ENCODE data around the gene MT4.

MT4 gene

DNA sequence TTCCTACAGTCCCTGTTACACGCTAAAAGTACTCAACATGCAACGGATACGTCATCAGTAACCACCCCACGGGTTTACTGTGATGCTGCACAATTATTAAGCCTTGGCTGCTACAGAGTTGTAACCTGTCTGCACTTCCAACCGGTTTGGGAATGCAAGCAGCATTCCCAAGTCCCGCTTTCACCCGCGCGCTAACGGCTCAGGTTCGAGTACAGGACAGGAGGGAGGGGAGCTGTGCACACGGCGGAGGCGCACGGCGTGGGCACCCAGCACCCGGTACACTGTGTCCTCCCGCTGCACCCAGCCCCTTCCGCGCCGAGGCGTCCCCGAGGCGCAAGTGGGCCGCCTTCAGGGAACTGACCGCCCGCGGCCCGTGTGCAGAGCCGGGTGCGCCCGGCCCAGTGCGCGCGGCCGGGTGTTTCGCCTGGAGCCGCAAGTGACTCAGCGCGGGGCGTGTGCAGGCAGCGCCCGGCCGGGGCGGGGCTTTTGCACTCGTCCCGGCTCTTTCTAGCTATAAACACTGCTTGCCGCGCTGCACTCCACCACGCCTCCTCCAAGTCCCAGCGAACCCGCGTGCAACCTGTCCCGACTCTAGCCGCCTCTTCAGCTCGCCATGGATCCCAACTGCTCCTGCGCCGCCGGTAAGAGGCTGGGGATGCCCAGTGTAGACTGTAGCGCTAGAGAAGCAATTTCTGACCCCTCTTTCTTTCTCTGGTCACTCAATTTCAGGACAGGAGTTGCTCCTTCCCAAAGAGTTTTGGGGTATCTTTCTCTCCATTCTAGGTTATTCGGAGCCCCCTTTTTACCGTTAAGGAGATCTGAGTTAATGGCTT lies 43.4 kb downstream of the MT4 start, which contains the start of gene MT2A (continued):
- TF ChIP-seq GLI2 (tag by site-specific recombination; IDR thresholded peaks at IDR 0.05; ENCODE audit: borderline replicate concordance, low read depth) (no peak), ZNF133 (tag by site-specific recombination; IDR thresholded peaks at IDR 0.05) (no peak), GLIS2 (tag by site-specific recombination; IDR thresholded peaks at IDR 0.05) (no peak), ZNF600 (tag by site-specific recombination; IDR thresholded peaks at IDR 0.05) (peak; percentile 83), WT1 (tag by site-specific recombination; IDR thresholded peaks at IDR 0.05) (no peak), MEIS1 (CRISPR knock-in tag; IDR thresholded peaks at IDR 0.05; ENCODE audit: borderline replicate concordance) (no peak), ZNF626 (tag by site-specific recombination; IDR thresholded peaks at IDR 0.05) (no peak), ZNF37A (tag by site-specific recombination; IDR thresholded peaks at IDR 0.05) (no peak), ZNF394 (tag by site-specific recombination; IDR thresholded peaks at IDR 0.05; ENCODE audit: borderline replicate concordance) (no peak), ZSCAN30 (tag by site-specific recombination; IDR thresholded peaks at IDR 0.05) (peak; percentile 96), EGR2 (tag by site-specific recombination; IDR thresholded peaks at IDR 0.05; ENCODE audit: low read depth) (peak; percentile 64), ZNF426 (tag by site-specific recombination; IDR thresholded peaks at IDR 0.05) (no peak), ZNF398 (tag by site-specific recombination; IDR thresholded peaks at IDR 0.05) (no peak), ZSCAN23 (tag by site-specific recombination; IDR thresholded peaks at IDR 0.05) (no peak), ZNF23 (tag by site-specific recombination; IDR thresholded peaks at IDR 0.05; ENCODE audit: borderline replicate concordance) (no peak), ZNF571 (tag by site-specific recombination; IDR thresholded peaks at IDR 0.05) (no peak), ZNF701 (tag by site-specific recombination; IDR thresholded peaks at IDR 0.05) (no peak), KLF9 (tag by site-specific recombination; IDR thresholded peaks at IDR 0.05; ENCODE audit: low read depth) (peak; percentile 87), CTCF (tag by site-specific recombination; IDR thresholded peaks at IDR 0.05) (no peak; the same call in 1 of the 2 replicates), ZNF138 (tag by site-specific recombination; IDR thresholded peaks at IDR 0.05; ENCODE audit: borderline replicate concordance) (no peak)
- TF ChIP-seq, protein P1, sequence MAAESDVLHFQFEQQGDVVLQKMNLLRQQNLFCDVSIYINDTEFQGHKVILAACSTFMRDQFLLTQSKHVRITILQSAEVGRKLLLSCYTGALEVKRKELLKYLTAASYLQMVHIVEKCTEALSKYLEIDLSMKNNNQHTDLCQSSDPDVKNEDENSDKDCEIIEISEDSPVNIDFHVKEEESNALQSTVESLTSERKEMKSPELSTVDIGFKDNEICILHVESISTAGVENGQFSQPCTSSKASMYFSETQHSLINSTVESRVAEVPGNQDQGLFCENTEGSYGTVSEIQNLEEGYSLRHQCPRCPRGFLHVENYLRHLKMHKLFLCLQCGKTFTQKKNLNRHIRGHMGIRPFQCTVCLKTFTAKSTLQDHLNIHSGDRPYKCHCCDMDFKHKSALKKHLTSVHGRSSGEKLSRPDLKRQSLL (tag by site-specific recombination; IDR thresholded peaks at IDR 0.05) = 0 out of 2 replicates have a peak, but pooled peaks have one; percentile 18
- TF ChIP-seq, protein P2, sequence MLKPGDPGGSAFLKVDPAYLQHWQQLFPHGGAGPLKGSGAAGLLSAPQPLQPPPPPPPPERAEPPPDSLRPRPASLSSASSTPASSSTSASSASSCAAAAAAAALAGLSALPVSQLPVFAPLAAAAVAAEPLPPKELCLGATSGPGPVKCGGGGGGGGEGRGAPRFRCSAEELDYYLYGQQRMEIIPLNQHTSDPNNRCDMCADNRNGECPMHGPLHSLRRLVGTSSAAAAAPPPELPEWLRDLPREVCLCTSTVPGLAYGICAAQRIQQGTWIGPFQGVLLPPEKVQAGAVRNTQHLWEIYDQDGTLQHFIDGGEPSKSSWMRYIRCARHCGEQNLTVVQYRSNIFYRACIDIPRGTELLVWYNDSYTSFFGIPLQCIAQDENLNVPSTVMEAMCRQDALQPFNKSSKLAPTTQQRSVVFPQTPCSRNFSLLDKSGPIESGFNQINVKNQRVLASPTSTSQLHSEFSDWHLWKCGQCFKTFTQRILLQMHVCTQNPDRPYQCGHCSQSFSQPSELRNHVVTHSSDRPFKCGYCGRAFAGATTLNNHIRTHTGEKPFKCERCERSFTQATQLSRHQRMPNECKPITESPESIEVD (tag by site-specific recombination; IDR thresholded peaks at IDR 0.05) = no peak
- TF ChIP-seq, protein P3, sequence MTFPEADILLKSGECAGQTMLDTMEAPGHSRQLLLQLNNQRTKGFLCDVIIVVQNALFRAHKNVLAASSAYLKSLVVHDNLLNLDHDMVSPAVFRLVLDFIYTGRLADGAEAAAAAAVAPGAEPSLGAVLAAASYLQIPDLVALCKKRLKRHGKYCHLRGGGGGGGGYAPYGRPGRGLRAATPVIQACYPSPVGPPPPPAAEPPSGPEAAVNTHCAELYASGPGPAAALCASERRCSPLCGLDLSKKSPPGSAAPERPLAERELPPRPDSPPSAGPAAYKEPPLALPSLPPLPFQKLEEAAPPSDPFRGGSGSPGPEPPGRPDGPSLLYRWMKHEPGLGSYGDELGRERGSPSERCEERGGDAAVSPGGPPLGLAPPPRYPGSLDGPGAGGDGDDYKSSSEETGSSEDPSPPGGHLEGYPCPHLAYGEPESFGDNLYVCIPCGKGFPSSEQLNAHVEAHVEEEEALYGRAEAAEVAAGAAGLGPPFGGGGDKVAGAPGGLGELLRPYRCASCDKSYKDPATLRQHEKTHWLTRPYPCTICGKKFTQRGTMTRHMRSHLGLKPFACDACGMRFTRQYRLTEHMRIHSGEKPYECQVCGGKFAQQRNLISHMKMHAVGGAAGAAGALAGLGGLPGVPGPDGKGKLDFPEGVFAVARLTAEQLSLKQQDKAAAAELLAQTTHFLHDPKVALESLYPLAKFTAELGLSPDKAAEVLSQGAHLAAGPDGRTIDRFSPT (tag by site-specific recombination; IDR thresholded peaks at IDR 0.05) = no peak; the same call in 1 of the 2 replicates
- TF ChIP-seq, protein P4, sequence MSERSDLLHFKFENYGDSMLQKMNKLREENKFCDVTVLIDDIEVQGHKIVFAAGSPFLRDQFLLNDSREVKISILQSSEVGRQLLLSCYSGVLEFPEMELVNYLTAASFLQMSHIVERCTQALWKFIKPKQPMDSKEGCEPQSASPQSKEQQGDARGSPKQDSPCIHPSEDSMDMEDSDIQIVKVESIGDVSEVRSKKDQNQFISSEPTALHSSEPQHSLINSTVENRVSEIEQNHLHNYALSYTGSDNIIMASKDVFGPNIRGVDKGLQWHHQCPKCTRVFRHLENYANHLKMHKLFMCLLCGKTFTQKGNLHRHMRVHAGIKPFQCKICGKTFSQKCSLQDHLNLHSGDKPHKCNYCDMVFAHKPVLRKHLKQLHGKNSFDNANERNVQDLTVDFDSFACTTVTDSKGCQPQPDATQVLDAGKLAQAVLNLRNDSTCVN (tag by site-specific recombination; optimal IDR thresholded peaks at IDR 0.05) = peak; percentile 84
- TF ChIP-seq, protein P5, sequence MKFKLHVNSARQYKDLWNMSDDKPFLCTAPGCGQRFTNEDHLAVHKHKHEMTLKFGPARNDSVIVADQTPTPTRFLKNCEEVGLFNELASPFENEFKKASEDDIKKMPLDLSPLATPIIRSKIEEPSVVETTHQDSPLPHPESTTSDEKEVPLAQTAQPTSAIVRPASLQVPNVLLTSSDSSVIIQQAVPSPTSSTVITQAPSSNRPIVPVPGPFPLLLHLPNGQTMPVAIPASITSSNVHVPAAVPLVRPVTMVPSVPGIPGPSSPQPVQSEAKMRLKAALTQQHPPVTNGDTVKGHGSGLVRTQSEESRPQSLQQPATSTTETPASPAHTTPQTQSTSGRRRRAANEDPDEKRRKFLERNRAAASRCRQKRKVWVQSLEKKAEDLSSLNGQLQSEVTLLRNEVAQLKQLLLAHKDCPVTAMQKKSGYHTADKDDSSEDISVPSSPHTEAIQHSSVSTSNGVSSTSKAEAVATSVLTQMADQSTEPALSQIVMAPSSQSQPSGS (tag by site-specific recombination; IDR thresholded peaks at IDR 0.05; ENCODE audit: low read depth) = no peak
